GM12801 (cell line): ENCODE data around the gene RNF121.

ENCODE experiments used
- CTCF ChIP-seq: IDR thresholded peaks from one replicate; pipeline ENCODE4 v1.5.1; 2011; ENCODE audit warnings: control low read depth; ENCODE audit not compliant: insufficient read length; ENCODE audit errors: extremely low read depth

Gene RNF121

DNA sequence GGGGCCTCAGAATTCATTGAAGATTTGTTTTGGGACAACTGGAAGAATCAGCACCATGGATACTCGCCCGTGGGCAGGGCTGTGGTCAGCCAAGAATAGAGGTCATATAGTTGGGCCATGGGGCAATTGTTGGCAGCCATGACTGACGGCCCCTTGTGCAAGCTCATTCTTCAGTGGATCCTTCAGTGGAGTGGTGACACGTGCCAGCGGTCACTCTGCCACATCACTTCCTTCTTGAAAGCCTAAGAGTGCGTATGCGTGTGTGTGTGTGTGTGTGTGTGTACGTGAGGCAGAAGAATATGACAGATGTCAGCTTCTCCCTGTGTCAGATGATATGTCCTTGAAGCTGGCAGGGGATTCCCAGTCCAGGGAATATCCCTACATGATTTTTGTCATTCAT is 68.1 kb downstream of the RNF121 start:
- TF ChIP-seq CTCF, result no peak

DNA sequence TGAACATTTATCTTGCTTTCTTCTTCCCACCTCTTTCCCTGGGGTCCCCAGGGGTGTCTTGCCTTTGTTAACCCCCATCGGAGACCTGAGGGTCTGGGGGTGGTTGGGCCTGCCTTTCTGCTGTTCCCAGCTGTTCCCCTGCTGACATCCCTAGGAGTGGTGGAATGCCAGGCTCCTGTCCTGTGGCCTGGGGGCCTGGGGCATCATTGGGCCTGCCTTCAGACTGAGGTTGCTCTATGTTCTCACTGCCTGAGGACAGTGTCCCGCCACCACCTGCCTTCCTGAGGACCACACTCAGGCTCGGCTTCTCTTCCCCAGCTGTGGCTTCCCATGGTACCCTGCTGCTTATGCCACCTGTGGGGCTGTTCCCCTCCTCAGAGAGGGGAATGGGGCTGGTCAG is 68.7 kb downstream of the RNF121 start:
- TF ChIP-seq CTCF, result no peak

DNA sequence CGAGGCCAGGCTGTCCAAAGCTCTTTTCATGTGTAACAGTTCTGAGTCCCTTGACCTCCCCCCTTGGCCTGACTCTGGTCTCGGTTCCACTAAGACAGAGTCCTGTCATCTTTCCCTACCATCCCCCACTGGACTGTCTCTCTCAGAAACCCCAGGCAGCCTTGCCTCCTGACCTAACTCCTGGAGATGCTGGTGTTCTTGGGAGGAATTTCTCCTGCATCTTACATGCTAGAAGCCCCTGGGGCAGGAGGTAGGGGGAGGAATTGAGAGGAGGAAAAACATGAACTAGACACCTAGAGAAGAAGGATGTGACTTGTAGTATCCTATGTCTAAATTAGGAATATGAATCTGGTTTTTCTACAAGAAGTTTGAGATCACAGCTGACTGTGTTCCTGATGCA is 69.2 kb downstream of the RNF121 start:
- TF ChIP-seq CTCF, result no peak

- TF ChIP-seq CTCF, result no peak
These were observed 69.9 kb downstream of the RNF121 start, which contains the start of gene IL18BP for GRCh38 chr11:71998649-71999310. IL18BP (plus strand) TSS chr11:71998909; CDS start chr11:71999985, 1,076 bp downstream.

DNA sequence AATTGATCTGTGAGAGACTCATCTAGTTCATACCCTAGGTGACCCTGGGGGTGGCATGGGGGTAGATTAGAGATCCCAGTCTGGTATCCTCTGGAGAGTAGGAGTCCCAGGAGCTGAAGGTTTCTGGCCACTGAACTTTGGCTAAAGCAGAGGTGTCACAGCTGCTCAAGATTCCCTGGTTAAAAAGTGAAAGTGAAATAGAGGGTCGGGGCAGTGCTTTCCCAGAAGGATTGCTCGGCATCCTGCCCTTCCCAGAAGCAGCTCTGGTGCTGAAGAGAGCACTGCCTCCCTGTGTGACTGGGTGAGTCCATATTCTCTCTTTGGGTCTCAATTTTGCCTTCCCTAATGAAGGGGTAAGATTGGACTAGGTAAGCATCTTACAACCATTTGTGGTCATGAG is 70.5 kb downstream of the RNF121 start:
- TF ChIP-seq CTCF, result no peak

DNA sequence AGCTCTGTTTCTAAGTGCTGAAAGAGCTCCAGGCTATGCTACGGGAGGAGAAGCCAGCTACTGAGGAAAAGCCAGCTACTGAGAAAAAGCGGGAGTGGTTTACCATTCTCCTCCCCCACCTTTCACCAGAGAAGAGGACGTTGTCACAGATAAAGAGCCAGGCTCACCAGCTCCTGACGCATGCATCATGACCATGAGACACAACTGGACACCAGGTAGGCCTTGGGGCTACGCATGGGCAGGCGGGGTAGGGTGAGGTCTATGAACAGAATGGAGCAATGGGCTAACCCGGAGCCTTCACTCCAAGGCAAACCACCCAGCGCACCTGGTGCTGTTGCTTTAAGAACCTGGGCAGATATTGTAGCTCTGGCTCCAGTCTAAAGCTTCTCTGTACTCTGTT is 71.0 kb downstream of the RNF121 start:
- TF ChIP-seq CTCF, result no peak

DNA sequence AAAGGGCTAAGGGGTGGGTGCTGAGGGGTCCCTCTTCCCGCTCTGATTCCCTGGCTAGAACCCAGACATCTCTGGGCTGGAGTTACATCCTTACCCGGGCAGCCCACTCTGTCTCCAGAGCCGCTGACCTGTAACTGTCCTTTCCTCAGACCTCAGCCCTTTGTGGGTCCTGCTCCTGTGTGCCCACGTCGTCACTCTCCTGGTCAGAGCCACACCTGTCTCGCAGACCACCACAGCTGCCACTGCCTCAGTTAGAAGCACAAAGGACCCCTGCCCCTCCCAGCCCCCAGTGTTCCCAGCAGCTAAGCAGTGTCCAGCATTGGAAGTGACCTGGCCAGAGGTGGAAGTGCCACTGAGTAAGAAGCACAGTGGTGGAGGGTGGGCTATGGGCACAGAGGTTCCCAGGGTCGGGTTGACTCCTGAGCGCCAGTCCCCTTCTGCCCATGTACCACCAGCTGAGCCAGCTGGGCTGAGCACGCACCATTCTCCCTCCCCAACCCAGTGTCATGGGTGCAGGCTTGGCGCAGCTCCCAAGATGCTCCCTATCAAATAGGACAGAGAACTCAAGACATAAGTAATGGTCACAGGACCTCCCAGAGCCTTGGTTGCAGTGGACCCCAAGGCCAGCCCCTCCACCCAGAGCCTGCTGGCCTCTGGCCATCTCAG is 71.5 kb downstream of the RNF121 start:
- no peak for TF ChIP-seq CTCF
